ENCODE data around the gene CARD9.

The CARD9 gene

GRCh38 chr9:136318776-136319241, 54.7 kb downstream of the CARD9 start:
- no peak for DNase-seq

GRCh38 chr9:136318111-136318775, 55.2 kb downstream of the CARD9 start:
- no peak for DNase-seq

GRCh38 chr9:136317695-136318094, 55.8 kb downstream of the CARD9 start:
- DNase-seq, result no peak

GRCh38 chr9:136316896-136317676, 56.4 kb downstream of the CARD9 start:
- DNase-seq, result peak in 1 of 2 experiments; percentile 48

GRCh38 chr9:136316271-136316751, 57.2 kb downstream of the CARD9 start:
- DNase-seq, result no peak

- no peak for DNase-seq
These were observed 58.5 kb downstream of the CARD9 start for GRCh38 chr9:136314944-136315343.

GRCh38 chr9:136314056-136314416, 59.4 kb downstream of the CARD9 start:
- no peak for DNase-seq

Measured in NCI-H446 (cell line).